Adrenal gland (tissue), 12 donors: Measurements from ENCODE around the gene ABAT. TPM values are rescaled to one million over a fixed set of nuclear protein-coding genes. Genes with fewer than 3 reads are reported as not detected.

ENCODE experiments used
- DNase-seq, 7 donors: peaks; one replicate each; pipeline ENCODE4 v3.0.0-alpha.2; 2019 to 2020
- H3K27ac ChIP-seq, 5 donors: fragments of 200-600 bp; sonication (generic) in 4 of 5; 1 replicate in 3 of 5; 2 replicates in 2 of 5; pipeline versions ENCODE4 v1.5.1 to v1.8.0; 2016 to 2020; ENCODE audit warnings: mild to moderate bottlenecking in 1 of 5
- H3K27me3 ChIP-seq: fragments of 200-600 bp; 2 replicates; pipeline ENCODE4 v1.8.0; 2021
- H3K36me3 ChIP-seq, 2 donors: fragments of 200-600 bp; replicated peaks in 1 of 2; 1 replicate in 1 of 2; 2 replicates in 1 of 2; pipeline versions ENCODE4 v1.5.1 to v1.8.0; 2018 to 2022
- H3K4me1 ChIP-seq, 2 donors: fragments of 200-600 bp; replicated peaks in 1 of 2; 1 replicate in 1 of 2; 2 replicates in 1 of 2; pipeline versions ENCODE4 v1.5.1 to v1.8.0; 2018 to 2021
- H3K4me3 ChIP-seq, 4 donors: fragments of 200-600 bp; sonication (generic) in 3 of 4; one replicate each; pipeline ENCODE4 v1.5.1; 2016 to 2018
- H3K9me3 ChIP-seq, 3 donors: fragments of 200-600 bp; sonication (generic) in 1 of 3; replicated peaks in 1 of 3; 1 replicate in 2 of 3; 2 replicates in 1 of 3; pipeline versions ENCODE4 v1.5.1 to v1.8.0; 2016 to 2021
- POLR2A ChIP-seq, 2 donors: fragments of 450-650 bp; IDR thresholded peaks; one replicate each; pipeline ENCODE4 v1.6.1; 2017; ENCODE audit warnings: antibody characterized with exemption in 2 of 2, mild to moderate bottlenecking in 2 of 2, moderate library complexity in 1 of 2
- WGBS, 4 donors: extraction: QIAGEN DNeasy Blood & Tissue Kit in 2 of 4; methylation state at CpG; one replicate each; pipeline versions ENCODE4 v1.1.5 to v1.1.7; 2013 to 2017; 5-methylcytosine and 5-hydroxymethylcytosine counted together
- intact Hi-C, 2 donors: fragments of 100-400 bp; cut with DNase I; formaldehyde crosslinking; loops; one replicate each; pipeline versions ENCODE4 v1.14.1 to v1.15.0; 2022 to 2023
- polyA plus RNA-seq, 3 donors: library from polyadenylated mRNA; stranded (reverse); fragments of 200-250 nt in 2 of 3; fragments of 350-450 nt in 1 of 3; fragmentation: Illumina TruSeq in 1 of 3; extraction: RNeasy Lipid Tissue Mini Kit (QIAGEN cat#74804) in 1 of 3; gene quantifications; one replicate each; pipeline ENCODE4 v1.2.3, GENCODE V29; 2013 to 2014
- total RNA-seq, 9 donors: library from RNA; depleted of rRNA in 4 of 9; stranded (reverse); fragments of >200 nt in 4 of 9; fragments of 120-200 nt in 1 of 9; fragmentation: NEBNext Ultra II Directional in 1 of 9; extraction: Animal tissue kit (Norgen Biotek cat#: 25700) in 1 of 9; gene quantifications; one replicate each; pipeline versions ENCODE4 v1.1.0 to v1.2.4, GENCODE V29; 2013 to 2023
- TF ChIP-seq, protein P1 (sequence below), 6 experiments: fragments of 450-650 bp in 4 of 6; fragments of 200-600 bp in 2 of 6; sonication (generic) in 1 of 6; IDR thresholded peaks; 1 replicate in 5 of 6; 2 replicates in 1 of 6; pipeline versions ENCODE4 v1.5.1 to v1.8.0; 2016 to 2021; ENCODE audit warnings: antibody characterized with exemption in 6 of 6, mild to moderate bottlenecking in 2 of 6, moderate library complexity in 1 of 6
- donor health status: healthy with polysubstance abuse.
- donor health status: Bipolar disorder and iron deficiency.
- donor health status: DM: yes; HTN: yes; CAD: no.
- donor health status: DM: no; HTN: no; CAD: no.
- donor health status: DM: no; HTN: no; CAD: no.
- donor health status: DM: yes; HTN: yes; CAD: no.

The ABAT gene
- total and polyA plus RNA-seq, 12 donors = 12.1 to 89.2 (median 28.5) TPM

DNA sequence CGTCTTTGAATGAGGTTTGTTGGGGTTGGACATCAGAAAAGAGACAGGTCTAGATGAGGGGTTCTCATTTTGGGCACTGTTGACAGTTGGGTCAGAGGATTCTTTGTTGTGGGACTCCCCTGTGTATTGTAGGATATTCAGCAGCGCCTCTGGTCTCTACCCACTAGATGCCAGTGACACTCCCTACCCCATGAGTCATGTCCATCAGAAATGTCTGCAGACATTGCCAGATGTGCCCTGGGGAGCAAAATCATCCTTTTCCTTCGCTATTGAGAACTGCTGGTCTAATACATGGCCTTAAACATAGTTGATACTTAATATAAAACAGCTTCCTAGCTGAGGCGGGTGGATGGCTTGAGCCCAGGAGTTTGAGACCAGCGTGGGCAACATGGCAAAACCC, 3.1 kb downstream of the ABAT start:
- 92 to 97% (median 95%) methylated on average over 5 of the region's 5 CpGs for WGBS, 4 donors

DNA sequence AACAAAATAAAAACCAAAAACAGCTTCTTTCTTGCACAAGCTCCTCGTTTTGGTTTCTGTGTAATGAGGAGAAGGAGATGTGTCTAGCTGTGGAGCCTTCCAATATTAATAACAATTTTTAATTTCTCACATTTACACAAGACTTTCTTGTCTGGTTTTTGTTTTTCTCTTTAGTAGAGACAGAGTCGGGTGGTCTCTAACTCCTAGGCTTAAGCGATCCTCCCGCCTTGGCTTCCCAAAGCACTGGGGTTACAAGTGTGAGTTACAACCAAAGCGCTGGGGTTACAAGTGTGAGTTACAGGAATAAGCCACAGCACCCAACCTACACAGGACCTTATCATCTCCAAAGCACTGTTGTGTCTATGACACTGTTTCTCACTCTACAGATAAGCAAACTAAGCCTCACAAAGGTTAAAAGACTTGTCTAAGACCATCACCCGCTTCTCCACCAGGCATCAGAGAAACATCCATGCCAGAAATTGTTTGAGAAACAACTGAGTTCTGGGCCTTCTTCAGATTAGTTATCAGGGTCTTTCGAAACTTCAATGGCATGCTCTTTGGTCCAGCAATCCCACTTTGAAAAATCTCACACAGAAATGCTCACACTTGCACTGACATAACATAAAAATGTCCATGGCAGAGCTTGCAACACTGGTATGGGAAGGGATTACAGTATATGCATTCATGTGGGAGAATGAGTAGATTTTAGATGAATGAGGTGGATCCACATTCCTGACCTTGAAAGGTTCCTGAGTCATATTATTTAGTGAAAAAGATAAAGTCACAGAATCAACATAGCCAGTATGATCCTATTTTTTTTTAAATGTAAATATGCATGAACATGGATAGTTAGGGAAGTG, 3.9 kb downstream of the ABAT start:
- TF ChIP-seq, protein P1, sequence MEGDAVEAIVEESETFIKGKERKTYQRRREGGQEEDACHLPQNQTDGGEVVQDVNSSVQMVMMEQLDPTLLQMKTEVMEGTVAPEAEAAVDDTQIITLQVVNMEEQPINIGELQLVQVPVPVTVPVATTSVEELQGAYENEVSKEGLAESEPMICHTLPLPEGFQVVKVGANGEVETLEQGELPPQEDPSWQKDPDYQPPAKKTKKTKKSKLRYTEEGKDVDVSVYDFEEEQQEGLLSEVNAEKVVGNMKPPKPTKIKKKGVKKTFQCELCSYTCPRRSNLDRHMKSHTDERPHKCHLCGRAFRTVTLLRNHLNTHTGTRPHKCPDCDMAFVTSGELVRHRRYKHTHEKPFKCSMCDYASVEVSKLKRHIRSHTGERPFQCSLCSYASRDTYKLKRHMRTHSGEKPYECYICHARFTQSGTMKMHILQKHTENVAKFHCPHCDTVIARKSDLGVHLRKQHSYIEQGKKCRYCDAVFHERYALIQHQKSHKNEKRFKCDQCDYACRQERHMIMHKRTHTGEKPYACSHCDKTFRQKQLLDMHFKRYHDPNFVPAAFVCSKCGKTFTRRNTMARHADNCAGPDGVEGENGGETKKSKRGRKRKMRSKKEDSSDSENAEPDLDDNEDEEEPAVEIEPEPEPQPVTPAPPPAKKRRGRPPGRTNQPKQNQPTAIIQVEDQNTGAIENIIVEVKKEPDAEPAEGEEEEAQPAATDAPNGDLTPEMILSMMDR (IDR thresholded peaks at IDR 0.05) = no peak
- no peak for TF ChIP-seq POLR2A (IDR thresholded peaks at IDR 0.05)
- Histone ChIP-seq H3K4me1 (peaks cover 7 to 16% of the 10 kb centered on the region in 2 donors), H3K36me3 (no peaks in the 10 kb centered on the region), H3K27me3 (no peaks in the 10 kb centered on the region), H3K4me3 (no peak overlapping the region), H3K27ac (no peak overlapping the region), H3K9me3 (no peaks in the 10 kb centered on the region)
- DNase-seq = no peak
- intact Hi-C loops = no loop called here
- WGBS, 4 donors = 93 to 95% (median 93%) methylated on average over 7 of the region's 7 CpGs

More for the DNA sequence above, 3.1 kb downstream of the ABAT start:
- intact Hi-C loops = no loop called here
- no peaks in the 10 kb centered on the region for H3K9me3 ChIP-seq
- no peaks in the 10 kb centered on the region for H3K36me3 ChIP-seq
- DNase-seq = no peak
- TF ChIP-seq, protein P1 (IDR thresholded peaks at IDR 0.05) = no peak
- no peak for TF ChIP-seq POLR2A (IDR thresholded peaks at IDR 0.05)
- no peaks in the 10 kb centered on the region for H3K27me3 ChIP-seq
- H3K4me3 ChIP-seq = no peak overlapping the region
- H3K4me1 ChIP-seq = peaks cover 7 to 16% of the 10 kb centered on the region in 2 donors
- H3K27ac ChIP-seq = no peak overlapping the region

GRCh38 chr16:8679151-8679550, 4.7 kb downstream of the ABAT start:
- 78 to 92% (median 89%) methylated on average over 2 of the region's 2 CpGs for WGBS, 4 donors
- peaks cover 7 to 10% of the 10 kb centered on the region in 2 donors for H3K4me1 ChIP-seq
- no peak for DNase-seq
- no peaks in the 10 kb centered on the region for H3K27me3 ChIP-seq
- H3K36me3 ChIP-seq = no peaks in the 10 kb centered on the region
- TF ChIP-seq POLR2A (IDR thresholded peaks at IDR 0.05) = no peak
- TF ChIP-seq, protein P1 (IDR thresholded peaks at IDR 0.05) = no peak
- no peak overlapping the region for H3K27ac ChIP-seq
- intact Hi-C loops = no loop called here
- no peaks in the 10 kb centered on the region for H3K9me3 ChIP-seq
- no peak overlapping the region for H3K4me3 ChIP-seq

DNA sequence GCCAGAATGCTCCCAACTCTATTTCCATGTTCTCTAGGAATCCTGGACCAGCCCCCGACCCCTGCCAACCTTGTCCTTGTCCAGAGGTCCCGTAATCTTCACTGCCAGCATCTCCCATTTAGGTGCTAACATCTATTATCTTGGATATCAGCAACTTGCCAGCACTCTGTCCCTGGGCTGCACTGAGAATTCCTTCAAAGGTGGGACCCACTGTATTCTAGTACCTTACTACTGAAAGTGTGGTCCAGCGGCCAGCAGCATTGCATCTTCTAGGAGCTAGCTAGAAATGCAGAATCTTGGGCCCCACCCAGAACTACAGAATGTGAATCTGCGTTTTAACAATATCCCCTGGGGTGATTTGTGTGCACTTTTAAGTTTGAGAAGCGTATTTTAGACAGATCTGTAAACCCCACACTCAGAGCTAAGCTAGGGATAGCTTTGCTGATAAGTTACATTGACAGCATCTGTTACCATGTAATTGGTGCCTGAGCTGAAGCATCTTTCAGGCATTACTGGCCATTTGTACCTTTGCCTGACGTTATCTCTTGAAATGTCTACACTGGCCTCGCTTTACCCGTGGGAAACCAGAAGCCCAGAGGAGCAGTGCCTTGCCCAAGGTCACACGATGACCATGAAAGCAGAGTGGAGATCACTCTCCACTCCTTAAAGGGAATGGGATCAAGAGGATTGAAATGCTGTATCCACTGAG, 8.3 kb downstream of the ABAT start:
- Histone ChIP-seq H3K36me3 (no peaks in the 10 kb centered on the region), H3K4me1 (peaks cover 4 to 11% of the 10 kb centered on the region in 2 donors), H3K4me3 (no peak overlapping the region), H3K9me3 (no peaks in the 10 kb centered on the region), H3K27me3 (no peaks in the 10 kb centered on the region), H3K27ac (no peak overlapping the region)
- no peak for TF ChIP-seq POLR2A (IDR thresholded peaks at IDR 0.05)
- TF ChIP-seq, protein P1 (IDR thresholded peaks at IDR 0.05) = no peak
- no peak for DNase-seq
- intact Hi-C loops = no loop called here
- WGBS, 4 donors = 73 to 81% (median 79%) methylated on average over 9 of the region's 9 CpGs
